Inferior parietal cortex (tissue), 1 donor: Measurements from ENCODE around the gene CTSE.

Experiments used
- DNase-seq: peaks from one replicate; pipeline ENCODE4 v3.0.0-alpha.2; 2016; ENCODE audit errors: extremely low spot score

Gene CTSE

GRCh38 chr1:205971082-205971481 is 52.6 kb downstream of the CTSE start:
- DNase-seq: no peak

- no peak for DNase-seq
Measured at GRCh38 chr1:205970486-205970885, 53.2 kb downstream of the CTSE start.

- no peak for DNase-seq
Measured at GRCh38 chr1:205969229-205969628, 54.5 kb downstream of the CTSE start.

GRCh38 chr1:205967554-205968335 is 56.0 kb downstream of the CTSE start:
- DNase-seq: no peak

- DNase-seq: no peak
Measured at GRCh38 chr1:205965036-205965884, 58.4 kb downstream of the CTSE start.

- DNase-seq: no peak
Measured at GRCh38 chr1:205963352-205964155, 60.1 kb downstream of the CTSE start.

GRCh38 chr1:205962821-205963221 is 60.9 kb downstream of the CTSE start:
- no peak for DNase-seq

- DNase-seq: no peak
Measured at GRCh38 chr1:205961991-205962820, 61.5 kb downstream of the CTSE start.

GRCh38 chr1:205961405-205961804 is 62.3 kb downstream of the CTSE start:
- DNase-seq: no peak

GRCh38 chr1:205959789-205960188 is 63.9 kb downstream of the CTSE start:
- no peak for DNase-seq
